Esophagus squamous epithelium (tissue), 4 donors: ENCODE measurements around the gene CRYM.

Source experiments
- CTCF ChIP-seq, 6 experiments: fragments of 450-650 bp in 4 of 6; fragments of 200-600 bp in 2 of 6; sonication (generic) in 2 of 6; IDR thresholded peaks; one replicate each; pipeline ENCODE4 v1.5.1; 2016 to 2019; ENCODE audit warnings: antibody characterized with exemption in 6 of 6, mild to moderate bottlenecking in 4 of 6, moderate library complexity in 4 of 6
- POLR2A ChIP-seq, 4 donors: fragments of 450-650 bp; IDR thresholded peaks; one replicate each; pipeline ENCODE4 v1.6.1; 2017; ENCODE audit warnings: antibody characterized with exemption in 4 of 4, mild to moderate bottlenecking in 4 of 4, moderate library complexity in 3 of 4

GRCh38 chr16:21257284-21257683 lies 20.8 kb downstream of the CRYM start:
- no peak for TF ChIP-seq CTCF (IDR thresholded peaks at IDR 0.05)
- no peak for TF ChIP-seq POLR2A (IDR thresholded peaks at IDR 0.05)
